Measurements from ENCODE around the gene PDGFRA.

GRCh38 chr4:54218736-54219135, 10.4 kb upstream of the PDGFRA start:
- TF ChIP-seq POLR2A (IDR thresholded peaks at IDR 0.05; ENCODE audit: low read length) (no peak), GATA1 (IDR thresholded peaks at IDR 0.05; ENCODE audit: low read depth, low read length) (no peak)

Data from erythroblast (primary cell).